22Rv1 (cell line): ENCODE data around the gene RBCK1.

Source experiments
- ZFX ChIP-seq: fragments of 450-650 bp; IDR thresholded peaks from 2 replicates; pipeline ENCODE4 v1.6.1; 2017; ENCODE audit warnings: antibody characterized with exemption, borderline replicate concordance
- TF ChIP-seq, protein P1 (sequence below): fragments of 450-650 bp; IDR thresholded peaks from 2 replicates; pipeline ENCODE4 v1.5.1; 2017; ENCODE audit warnings: mild to moderate bottlenecking

DNA sequence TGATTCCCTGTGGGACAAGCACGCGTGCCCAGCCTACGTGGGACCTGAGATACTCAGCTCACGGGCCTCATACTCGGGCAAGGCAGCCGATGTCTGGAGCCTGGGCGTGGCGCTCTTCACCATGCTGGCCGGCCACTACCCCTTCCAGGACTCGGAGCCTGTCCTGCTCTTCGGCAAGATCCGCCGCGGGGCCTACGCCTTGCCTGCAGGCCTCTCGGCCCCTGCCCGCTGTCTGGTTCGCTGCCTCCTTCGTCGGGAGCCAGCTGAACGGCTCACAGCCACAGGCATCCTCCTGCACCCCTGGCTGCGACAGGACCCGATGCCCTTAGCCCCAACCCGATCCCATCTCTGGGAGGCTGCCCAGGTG lies 11.9 kb upstream of the RBCK1 start:
- TF ChIP-seq, protein P1, sequence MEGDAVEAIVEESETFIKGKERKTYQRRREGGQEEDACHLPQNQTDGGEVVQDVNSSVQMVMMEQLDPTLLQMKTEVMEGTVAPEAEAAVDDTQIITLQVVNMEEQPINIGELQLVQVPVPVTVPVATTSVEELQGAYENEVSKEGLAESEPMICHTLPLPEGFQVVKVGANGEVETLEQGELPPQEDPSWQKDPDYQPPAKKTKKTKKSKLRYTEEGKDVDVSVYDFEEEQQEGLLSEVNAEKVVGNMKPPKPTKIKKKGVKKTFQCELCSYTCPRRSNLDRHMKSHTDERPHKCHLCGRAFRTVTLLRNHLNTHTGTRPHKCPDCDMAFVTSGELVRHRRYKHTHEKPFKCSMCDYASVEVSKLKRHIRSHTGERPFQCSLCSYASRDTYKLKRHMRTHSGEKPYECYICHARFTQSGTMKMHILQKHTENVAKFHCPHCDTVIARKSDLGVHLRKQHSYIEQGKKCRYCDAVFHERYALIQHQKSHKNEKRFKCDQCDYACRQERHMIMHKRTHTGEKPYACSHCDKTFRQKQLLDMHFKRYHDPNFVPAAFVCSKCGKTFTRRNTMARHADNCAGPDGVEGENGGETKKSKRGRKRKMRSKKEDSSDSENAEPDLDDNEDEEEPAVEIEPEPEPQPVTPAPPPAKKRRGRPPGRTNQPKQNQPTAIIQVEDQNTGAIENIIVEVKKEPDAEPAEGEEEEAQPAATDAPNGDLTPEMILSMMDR: no peak
- TF ChIP-seq ZFX: no peak
